ENCODE measurements around the gene KDM2B. TPM values are rescaled to one million over a fixed set of nuclear protein-coding genes. Genes with fewer than 3 reads are reported as not detected.

KDM2B gene
- total and polyA plus RNA-seq, 10 of the 15 experiments (the other 5 are each of a cell fraction or from before 2014, with no cell fraction given): 13.6 to 124 (median 40.4) TPM

DNA sequence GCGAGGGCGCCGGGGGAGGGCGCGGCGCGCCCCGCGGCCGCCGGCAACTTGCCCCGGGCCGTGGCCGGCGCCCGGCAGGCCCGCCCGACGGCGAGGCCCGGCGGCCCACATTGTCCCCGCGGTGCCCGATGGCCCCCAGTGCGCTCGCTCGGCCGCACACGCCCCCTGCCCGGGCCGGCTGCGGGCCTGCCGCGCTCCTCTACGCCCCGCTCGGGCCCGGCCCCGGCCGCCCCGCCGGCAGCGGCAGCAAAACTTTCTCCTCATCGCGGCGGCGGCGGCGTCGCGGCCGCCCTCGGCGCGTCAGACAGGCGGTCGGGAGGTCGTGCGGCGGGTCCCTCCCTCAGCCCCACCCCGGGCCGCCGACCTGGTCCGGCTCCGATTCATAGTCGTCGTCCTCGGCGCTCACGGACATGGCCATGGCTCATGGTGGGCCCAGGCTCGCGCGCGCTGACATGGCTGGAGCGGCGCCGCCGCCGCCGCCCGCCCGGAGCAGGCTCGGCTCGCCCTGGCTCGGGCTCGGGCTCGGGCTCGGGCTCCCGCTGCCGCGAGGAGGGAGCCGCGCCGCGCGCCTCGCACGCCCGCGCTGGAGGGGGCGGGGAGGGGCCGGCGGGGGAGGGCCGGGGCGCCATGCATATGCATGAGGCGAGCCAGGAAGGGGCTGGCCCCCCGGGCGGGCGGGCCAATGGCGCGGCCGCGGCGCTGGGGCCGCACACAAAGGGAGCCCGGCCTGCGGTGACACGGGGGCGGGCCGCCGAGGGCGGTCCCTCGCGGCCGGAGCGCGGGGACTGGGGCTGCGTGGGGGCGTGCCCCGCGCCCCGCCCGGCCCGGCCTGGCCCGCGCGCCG is 113.8 kb downstream of the KDM2B start (continued):
- TF ChIP-seq SUZ12 (IDR thresholded peaks at IDR 0.05; ENCODE audit: unreplicated experiment): no peak
- peak; percentile 75; the same call in 1 of the 2 replicates for TF ChIP-seq NFYB (IDR thresholded peaks at IDR 0.05; ENCODE audit: insufficient read depth, low read depth, low read length)
- TF ChIP-seq, protein P1, sequence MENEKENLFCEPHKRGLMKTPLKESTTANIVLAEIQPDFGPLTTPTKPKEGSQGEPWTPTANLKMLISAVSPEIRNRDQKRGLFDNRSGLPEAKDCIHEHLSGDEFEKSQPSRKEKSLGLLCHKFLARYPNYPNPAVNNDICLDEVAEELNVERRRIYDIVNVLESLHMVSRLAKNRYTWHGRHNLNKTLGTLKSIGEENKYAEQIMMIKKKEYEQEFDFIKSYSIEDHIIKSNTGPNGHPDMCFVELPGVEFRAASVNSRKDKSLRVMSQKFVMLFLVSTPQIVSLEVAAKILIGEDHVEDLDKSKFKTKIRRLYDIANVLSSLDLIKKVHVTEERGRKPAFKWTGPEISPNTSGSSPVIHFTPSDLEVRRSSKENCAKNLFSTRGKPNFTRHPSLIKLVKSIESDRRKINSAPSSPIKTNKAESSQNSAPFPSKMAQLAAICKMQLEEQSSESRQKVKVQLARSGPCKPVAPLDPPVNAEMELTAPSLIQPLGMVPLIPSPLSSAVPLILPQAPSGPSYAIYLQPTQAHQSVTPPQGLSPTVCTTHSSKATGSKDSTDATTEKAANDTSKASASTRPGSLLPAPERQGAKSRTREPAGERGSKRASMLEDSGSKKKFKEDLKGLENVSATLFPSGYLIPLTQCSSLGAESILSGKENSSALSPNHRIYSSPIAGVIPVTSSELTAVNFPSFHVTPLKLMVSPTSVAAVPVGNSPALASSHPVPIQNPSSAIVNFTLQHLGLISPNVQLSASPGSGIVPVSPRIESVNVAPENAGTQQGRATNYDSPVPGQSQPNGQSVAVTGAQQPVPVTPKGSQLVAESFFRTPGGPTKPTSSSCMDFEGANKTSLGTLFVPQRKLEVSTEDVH (IDR thresholded peaks at IDR 0.05; ENCODE audit: low read depth, partially characterized antibody): no peak
- TF ChIP-seq RAD21 (IDR thresholded peaks at IDR 0.05; ENCODE audit: insufficient read depth, low read depth, low read length): no peak
- TF ChIP-seq NKRF (conservative IDR thresholded peaks at IDR 0.05): no peak
- TF ChIP-seq RB1 (IDR thresholded peaks at IDR 0.05; ENCODE audit: borderline replicate concordance): no peak; the same call in 1 of the 2 replicates
- no peak for TF ChIP-seq ZBED1 (IDR thresholded peaks at IDR 0.05; ENCODE audit: borderline replicate concordance)
- TF ChIP-seq TCF7 (IDR thresholded peaks at IDR 0.05; ENCODE audit: borderline replicate concordance): no peak
- TF ChIP-seq, protein P2, sequence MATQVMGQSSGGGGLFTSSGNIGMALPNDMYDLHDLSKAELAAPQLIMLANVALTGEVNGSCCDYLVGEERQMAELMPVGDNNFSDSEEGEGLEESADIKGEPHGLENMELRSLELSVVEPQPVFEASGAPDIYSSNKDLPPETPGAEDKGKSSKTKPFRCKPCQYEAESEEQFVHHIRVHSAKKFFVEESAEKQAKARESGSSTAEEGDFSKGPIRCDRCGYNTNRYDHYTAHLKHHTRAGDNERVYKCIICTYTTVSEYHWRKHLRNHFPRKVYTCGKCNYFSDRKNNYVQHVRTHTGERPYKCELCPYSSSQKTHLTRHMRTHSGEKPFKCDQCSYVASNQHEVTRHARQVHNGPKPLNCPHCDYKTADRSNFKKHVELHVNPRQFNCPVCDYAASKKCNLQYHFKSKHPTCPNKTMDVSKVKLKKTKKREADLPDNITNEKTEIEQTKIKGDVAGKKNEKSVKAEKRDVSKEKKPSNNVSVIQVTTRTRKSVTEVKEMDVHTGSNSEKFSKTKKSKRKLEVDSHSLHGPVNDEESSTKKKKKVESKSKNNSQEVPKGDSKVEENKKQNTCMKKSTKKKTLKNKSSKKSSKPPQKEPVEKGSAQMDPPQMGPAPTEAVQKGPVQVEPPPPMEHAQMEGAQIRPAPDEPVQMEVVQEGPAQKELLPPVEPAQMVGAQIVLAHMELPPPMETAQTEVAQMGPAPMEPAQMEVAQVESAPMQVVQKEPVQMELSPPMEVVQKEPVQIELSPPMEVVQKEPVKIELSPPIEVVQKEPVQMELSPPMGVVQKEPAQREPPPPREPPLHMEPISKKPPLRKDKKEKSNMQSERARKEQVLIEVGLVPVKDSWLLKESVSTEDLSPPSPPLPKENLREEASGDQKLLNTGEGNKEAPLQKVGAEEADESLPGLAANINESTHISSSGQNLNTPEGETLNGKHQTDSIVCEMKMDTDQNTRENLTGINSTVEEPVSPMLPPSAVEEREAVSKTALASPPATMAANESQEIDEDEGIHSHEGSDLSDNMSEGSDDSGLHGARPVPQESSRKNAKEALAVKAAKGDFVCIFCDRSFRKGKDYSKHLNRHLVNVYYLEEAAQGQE (IDR thresholded peaks at IDR 0.05; ENCODE audit: low read depth, low read length): 0 out of 2 replicates have a peak, but pooled peaks have one; percentile 6
- no peak for TF ChIP-seq FOXK2 (IDR thresholded peaks at IDR 0.05)
- TF ChIP-seq MXI1 (IDR thresholded peaks at IDR 0.05; ENCODE audit: low read depth, low read length): no peak
- no peak for TF ChIP-seq PRDM15 (CRISPR knock-in tag; IDR thresholded peaks at IDR 0.05)
- no peak for TF ChIP-seq ZNF24 (IDR thresholded peaks at IDR 0.05)
- TF ChIP-seq FOXM1 (IDR thresholded peaks at IDR 0.05; ENCODE audit: low read depth, low read length): no peak
- TF ChIP-seq BHLHE40 (IDR thresholded peaks at IDR 0.05; ENCODE audit: borderline replicate concordance in 1 of 2, low read depth in 2 of 2, low read length in 1 of 2): no peak
- TF ChIP-seq BMI1 (IDR thresholded peaks at IDR 0.05; ENCODE audit: borderline replicate concordance): no peak
- TF ChIP-seq LARP7 (IDR thresholded peaks at IDR 0.05): peak; percentile 36

Measured in GM12878 (cell line).